HG03432 (cell line): ENCODE measurements around the gene RBPMS2.

Source experiments
- ATAC-seq: cut with Tn5 transposase; IDR thresholded peaks from one replicate; pipeline ENCODE4 v1.9.1; 2021; ENCODE audit warnings: mild to moderate bottlenecking, moderate library complexity; ENCODE audit not compliant: unreplicated experiment

Gene RBPMS2

GRCh38 chr15:64696481-64696880 is 78.9 kb downstream of the RBPMS2 start:
- ATAC-seq = no peak

DNA sequence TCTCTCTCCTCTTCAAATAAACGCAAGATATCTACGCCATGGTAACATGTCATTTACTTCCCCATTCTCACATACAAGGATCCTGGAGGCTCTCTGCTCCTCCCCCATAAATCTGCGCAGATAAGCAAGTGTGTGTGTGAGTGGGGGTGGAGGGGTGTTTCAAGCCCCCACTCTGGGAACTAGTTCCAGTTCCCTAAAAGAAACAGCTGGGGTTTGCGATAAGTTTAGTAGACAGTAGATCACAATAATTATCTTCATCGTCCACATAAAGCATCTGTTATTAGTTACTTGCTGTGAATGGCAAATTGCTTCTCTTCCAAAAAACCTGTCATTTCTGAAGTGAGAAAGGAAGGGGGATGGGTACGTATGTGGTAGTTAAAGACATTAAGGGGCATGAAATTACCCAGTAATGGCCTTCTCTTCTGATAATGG is 79.8 kb downstream of the RBPMS2 start:
- no peak for ATAC-seq

DNA sequence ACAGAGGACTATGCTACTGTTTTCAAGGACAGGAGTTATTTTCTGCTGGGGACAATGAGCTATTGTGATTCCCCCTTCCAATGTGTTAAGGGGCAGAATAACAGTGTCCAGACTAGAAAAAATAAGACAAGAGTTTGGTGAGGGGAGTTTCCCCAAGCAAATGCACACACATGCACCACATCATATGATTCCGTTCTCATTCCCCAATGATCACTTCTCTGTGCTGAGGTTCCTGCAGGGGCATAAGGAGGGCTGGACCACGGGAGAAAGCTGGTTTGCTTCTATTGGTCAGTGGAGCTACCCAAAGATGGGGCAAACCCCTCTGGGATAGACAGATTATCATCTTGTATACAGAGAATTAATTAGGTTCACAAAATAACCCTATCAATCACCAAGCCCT is 80.6 kb downstream of the RBPMS2 start:
- no peak for ATAC-seq

- ATAC-seq = no peak
Observed at GRCh38 chr15:64693134-64693533, 82.3 kb downstream of the RBPMS2 start.

DNA sequence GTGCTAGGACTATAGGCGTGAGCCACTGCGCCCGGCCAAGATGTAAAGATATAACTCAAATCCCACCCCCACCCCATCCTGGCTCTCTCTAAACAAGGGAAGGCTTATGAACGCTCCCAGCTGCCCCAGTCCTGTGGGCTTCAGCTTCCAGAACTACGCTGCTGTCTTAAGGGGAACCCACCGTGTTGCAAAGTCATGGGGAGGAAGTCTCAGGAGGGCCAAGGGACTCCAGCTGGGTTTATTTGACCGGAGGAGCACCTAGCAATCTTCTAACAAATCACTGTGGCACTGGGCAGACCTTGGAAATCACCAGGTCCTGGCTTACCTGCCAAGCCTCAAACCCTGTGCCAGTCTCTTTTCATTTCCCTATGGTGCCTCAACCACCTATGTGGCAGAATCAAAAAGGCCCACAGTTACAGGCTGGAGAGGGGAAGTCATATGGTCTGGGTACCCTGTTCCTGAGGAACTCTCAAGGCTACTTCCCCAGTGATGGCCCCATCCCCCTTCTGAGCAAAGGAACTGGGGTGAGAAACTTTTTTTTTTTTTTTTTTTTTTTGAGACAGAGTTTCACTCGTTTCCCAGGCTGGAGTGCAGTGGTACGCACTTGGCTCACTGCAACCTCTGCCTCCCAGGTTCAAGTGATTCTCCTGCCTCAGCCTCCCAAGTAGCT is 83.4 kb downstream of the RBPMS2 start:
- ATAC-seq = no peak

GRCh38 chr15:64690578-64691296 is 84.7 kb downstream of the RBPMS2 start:
- no peak for ATAC-seq

DNA sequence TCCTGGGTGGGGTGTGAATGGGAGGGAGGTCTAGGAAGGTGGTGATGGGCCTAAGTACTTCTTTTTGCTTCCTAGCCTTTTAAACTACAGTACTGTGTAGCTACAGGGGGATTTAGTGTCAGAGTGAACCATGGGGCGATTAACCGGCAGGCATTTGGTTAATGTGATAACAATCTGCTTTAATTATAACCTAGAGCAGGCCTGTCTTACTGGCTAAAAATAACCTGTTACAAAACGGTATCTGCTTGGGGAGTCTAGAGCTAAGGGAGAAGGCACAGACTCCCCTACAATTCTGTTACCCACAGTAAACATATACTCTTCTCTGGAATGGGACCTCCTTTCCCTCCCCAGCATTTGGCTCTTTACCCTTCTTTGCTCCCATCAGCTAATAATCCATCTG is 85.4 kb downstream of the RBPMS2 start:
- ATAC-seq = no peak
